Measurements from ENCODE around the gene EIPR1.

The EIPR1 gene

DNA sequence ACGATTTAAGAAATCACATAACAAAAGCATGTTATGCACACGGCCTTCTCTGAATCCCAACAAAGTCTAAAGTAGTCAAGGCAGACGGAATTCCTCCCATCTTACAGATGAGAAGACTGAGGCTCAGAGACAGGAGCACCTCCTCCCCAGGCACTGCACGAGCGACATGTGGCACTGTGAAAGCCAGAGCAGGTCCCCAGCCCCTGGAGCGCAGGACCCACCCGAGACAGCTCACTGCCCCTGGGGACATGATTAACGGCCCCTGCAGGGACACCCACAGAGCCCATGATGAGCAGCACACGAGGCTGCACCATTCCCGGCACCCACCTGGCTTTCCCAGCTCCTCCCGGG, 53.6 kb downstream of the EIPR1 start:
- no peak for DNase-seq (ENCODE audit: low read depth)

- DNase-seq (ENCODE audit: low read depth), result no peak
These were observed 54.1 kb downstream of the EIPR1 start for GRCh38 chr2:3323360-3324035.

- DNase-seq (ENCODE audit: low read depth), result no peak
These were observed 55.2 kb downstream of the EIPR1 start for GRCh38 chr2:3322311-3322970.

- no peak for DNase-seq (ENCODE audit: low read depth)
These were observed 55.8 kb downstream of the EIPR1 start for GRCh38 chr2:3321825-3322224.

- no peak for DNase-seq (ENCODE audit: low read depth)
These were observed 56.6 kb downstream of the EIPR1 start for GRCh38 chr2:3320910-3321605.

DNA sequence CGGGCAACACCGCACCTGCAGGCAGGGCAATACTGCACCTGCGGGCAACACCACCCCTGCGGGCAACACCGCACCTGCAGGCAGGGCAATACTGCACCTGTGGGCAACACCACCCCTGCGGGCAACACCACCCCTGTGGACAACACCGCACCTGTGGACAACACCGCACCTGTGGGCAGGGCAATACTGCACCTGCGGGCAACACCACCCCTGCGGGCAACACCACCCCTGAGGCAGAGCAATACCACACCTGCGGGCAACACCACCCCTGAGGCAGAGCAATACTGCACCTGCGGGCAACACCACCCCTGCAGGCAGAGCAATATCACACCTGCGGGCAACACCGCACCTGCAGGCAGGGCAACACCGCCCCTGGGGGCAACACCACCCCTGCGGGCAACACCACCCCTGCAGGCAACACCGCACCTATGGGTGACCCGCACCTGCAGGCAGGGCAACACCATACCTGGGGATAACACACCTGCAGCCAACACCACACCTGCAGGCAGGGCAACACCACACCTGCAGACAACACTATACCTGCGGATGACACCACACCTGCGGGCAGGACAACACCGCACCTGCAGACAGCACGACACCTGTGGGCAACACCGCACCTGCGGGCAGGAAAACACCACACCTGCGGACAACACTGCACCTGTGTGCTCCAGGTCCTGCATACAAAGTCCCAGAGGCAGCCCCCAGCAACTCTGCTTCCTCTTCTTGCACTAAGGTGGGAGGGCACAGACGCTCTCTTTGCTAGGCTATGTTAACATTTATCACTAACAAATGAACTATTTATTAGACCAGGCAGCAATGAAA, 57.7 kb downstream of the EIPR1 start:
- no peak for DNase-seq (ENCODE audit: low read depth)

DNA sequence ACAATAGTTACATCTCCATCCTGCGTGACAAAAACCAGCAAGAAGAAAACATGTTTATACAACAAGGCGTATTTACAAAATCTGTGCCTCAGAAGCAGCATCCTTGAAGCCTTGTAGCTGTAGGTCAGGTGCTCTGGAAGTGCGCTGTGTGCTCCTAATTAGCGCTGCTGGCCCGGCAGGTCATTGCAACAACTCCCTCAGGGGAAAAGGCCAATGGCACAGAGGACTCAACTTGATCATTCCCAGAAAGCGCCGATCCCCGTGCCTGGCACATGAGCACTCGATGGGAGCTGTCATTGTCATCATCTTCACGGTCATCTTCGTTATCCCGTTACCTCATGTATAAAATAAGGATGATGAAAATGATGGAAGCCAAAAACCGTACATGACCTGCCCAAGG, 58.5 kb downstream of the EIPR1 start:
- DNase-seq (ENCODE audit: low read depth), result no peak

DNA sequence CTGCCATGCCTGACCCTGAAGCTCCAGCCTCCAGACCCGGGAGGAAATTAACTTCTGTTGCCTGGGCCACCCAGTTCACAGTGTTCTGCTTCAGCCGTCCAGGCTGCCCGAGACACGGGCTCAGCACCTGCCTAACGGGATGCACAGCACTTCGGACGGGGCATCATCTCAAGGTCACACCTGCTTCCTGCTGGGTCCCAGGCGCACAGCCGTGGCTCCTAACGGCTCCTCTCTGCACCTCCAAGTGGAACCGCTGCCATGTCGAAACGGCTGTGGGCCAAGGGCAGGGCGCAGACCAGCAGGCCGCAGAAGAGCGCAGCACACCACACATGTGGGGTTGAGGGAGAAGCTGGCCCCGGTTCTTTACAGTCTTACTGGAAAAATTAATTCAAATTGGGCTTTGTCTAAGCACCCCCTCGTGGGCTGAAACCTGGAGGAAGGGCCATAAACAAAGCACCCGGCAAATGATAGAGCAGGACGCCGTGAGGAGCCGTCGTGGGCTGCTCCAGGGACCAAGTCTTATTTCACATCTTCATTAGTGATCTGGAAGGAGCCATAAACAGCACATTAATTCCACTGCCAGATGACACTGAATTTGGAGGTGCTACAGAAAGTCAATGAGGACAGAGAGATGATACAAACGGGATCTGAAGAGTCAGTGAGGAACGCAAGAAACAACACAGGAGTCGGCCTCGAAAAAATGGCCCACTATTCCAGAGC, 59.6 kb downstream of the EIPR1 start:
- DNase-seq (ENCODE audit: low read depth), result no peak

DNA sequence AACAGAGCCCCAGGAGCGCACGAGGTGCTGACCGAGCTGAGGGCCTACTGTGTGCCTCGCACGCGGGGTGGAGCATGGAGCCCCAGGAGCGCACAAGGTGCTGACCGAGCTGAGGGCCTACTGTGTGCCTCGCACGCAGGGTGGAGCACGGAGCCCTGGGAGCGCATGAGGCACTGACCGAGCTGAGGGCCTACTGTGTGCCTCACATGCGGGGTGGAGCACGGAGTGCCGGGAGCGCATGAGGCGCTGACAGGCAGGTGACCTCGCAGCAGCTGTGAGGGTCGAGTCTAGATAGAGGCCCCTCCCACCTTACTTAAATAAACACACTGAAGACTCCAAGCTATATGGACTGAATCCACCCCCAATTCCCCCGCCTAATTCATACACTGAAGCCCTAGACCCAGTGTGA, 60.3 kb downstream of the EIPR1 start:
- no peak for DNase-seq (ENCODE audit: low read depth)

- no peak for DNase-seq (ENCODE audit: low read depth)
These were observed 61.0 kb downstream of the EIPR1 start for GRCh38 chr2:3316456-3317276.

GRCh38 chr2:3314626-3315025, 63.0 kb downstream of the EIPR1 start:
- DNase-seq (ENCODE audit: low read depth), result no peak

GRCh38 chr2:3313781-3314375, 63.7 kb downstream of the EIPR1 start:
- no peak for DNase-seq (ENCODE audit: low read depth)

DNA sequence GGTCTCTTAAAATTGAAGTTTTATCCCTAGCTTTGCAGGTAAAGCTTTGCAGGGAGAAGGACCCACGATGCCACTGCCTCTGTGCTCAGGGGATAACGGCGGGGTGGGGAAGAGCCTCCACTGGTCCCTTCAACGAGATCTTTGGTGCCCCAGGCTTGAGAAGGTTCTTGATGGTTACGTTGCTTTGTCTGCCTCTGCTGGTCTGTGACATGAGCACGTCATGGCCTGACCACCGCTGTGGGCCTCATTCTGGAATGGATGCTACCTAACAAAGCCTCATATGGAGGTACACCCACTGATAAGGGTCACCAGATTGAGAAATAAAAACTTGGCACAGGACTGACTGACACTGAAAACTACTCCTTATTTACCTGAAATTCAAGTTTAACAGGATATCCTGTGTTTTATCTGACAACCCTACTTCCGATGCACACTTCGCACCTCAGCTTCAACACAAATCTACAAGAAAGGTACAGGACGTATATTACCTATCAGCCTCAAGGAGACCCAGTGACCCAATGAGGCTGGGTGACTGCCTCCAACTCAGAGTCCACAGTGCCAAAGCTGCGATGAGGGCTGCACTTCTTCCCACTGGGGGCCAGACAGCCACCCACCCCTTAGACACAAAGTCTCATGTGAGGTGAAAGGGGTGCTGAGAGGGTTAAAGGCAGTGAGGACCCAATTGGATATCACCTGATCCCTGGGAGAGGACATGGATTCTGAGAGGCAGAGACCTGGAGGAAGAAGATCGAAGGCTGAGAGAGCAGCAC, 64.9 kb downstream of the EIPR1 start:
- DNase-seq (ENCODE audit: low read depth), result no peak

DNA sequence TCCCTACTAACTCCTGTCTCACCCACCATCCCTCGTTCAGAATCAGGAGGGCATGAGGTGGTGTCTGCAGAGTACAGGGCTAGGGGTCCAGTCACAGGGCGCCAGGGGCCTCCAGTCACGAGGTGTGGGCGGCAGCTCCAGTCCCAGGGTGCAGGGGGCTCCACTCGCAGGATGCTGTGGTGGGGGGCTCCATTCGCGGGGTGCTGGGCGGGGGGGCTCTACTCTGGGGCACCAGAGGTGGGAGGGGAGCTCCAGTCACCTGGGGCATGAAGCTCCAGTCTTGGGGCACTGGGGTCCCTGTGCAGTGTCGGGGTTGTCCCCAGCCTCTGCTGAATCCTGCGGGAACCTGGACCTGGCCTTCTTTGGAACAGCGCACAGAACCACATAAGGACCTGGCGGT, 66.0 kb downstream of the EIPR1 start:
- no peak for DNase-seq (ENCODE audit: low read depth)

GRCh38 chr2:3309496-3310355, 67.9 kb downstream of the EIPR1 start:
- DNase-seq (ENCODE audit: low read depth), result no peak

GRCh38 chr2:3307901-3308300, 69.7 kb downstream of the EIPR1 start:
- no peak for DNase-seq (ENCODE audit: low read depth)

GRCh38 chr2:3307236-3307635, 70.4 kb downstream of the EIPR1 start:
- no peak for DNase-seq (ENCODE audit: low read depth)

- no peak for DNase-seq (ENCODE audit: low read depth)
These were observed 71.7 kb downstream of the EIPR1 start for GRCh38 chr2:3305952-3306351.

GRCh38 chr2:3305431-3305830, 72.2 kb downstream of the EIPR1 start:
- no peak for DNase-seq (ENCODE audit: low read depth)
